Left ventricle myocardium inferior (tissue), 1 donor: Measurements from ENCODE around the gene PRG3. TPM values are rescaled to one million over a fixed set of nuclear protein-coding genes. Genes with fewer than 3 reads are reported as not detected.

Source experiments
- DNase-seq: peaks from one replicate; pipeline ENCODE4 v3.0.0-alpha.2; 2020
- H3K27ac ChIP-seq: fragments of 200-600 bp; replicated peaks from 2 replicates; pipeline ENCODE4 v1.8.0; 2021
- H3K27me3 ChIP-seq: fragments of 200-600 bp; 2 replicates; pipeline ENCODE4 v1.8.0; 2021; ENCODE audit warnings: low read depth
- H3K36me3 ChIP-seq: fragments of 200-600 bp; 2 replicates; pipeline ENCODE4 v1.8.0; 2021
- H3K4me1 ChIP-seq: fragments of 200-600 bp; 2 replicates; pipeline ENCODE4 v1.8.0; 2021
- H3K4me3 ChIP-seq: fragments of 200-600 bp; 2 replicates; pipeline ENCODE4 v1.8.0; 2021; ENCODE audit warnings: mild to moderate bottlenecking, moderate library complexity
- H3K9me3 ChIP-seq: fragments of 200-600 bp; replicated peaks from 2 replicates; pipeline ENCODE4 v1.8.0; 2021
- intact Hi-C: fragments of 100-400 bp; cut with micrococcal nuclease; formaldehyde crosslinking; loops from one replicate; pipeline ENCODE4 v1.11.0; 2022
- total RNA-seq: library from RNA; stranded (reverse); fragmentation: NEBNext Ultra II Directional; extraction: Animal tissue kit (Norgen Biotek cat#: 25700); gene quantifications from one replicate; pipeline ENCODE4 v1.2.1, GENCODE V29; 2021
- TF ChIP-seq, protein P1 (sequence below): fragments of 200-600 bp; IDR thresholded peaks from 2 replicates; pipeline ENCODE4 v1.8.0; 2021; ENCODE audit warnings: antibody characterized with exemption, mild to moderate bottlenecking, borderline replicate concordance
- donor health status: DM: no; HTN: yes; CAD: no; lungs with severe emphysema.

Gene PRG3
- total RNA-seq, 1 donor from 2014 or later: not detected

- Histone ChIP-seq H3K4me3 (no peak overlapping the region), H3K27me3 (no peaks in the 10 kb centered on the region), H3K27ac (peak overlapping the region; percentile 97), H3K36me3 (peaks cover 62% of the 10 kb centered on the region), H3K4me1 (peaks cover 40% of the 10 kb centered on the region), H3K9me3 (no peaks in the 10 kb centered on the region)
- TF ChIP-seq, protein P1, sequence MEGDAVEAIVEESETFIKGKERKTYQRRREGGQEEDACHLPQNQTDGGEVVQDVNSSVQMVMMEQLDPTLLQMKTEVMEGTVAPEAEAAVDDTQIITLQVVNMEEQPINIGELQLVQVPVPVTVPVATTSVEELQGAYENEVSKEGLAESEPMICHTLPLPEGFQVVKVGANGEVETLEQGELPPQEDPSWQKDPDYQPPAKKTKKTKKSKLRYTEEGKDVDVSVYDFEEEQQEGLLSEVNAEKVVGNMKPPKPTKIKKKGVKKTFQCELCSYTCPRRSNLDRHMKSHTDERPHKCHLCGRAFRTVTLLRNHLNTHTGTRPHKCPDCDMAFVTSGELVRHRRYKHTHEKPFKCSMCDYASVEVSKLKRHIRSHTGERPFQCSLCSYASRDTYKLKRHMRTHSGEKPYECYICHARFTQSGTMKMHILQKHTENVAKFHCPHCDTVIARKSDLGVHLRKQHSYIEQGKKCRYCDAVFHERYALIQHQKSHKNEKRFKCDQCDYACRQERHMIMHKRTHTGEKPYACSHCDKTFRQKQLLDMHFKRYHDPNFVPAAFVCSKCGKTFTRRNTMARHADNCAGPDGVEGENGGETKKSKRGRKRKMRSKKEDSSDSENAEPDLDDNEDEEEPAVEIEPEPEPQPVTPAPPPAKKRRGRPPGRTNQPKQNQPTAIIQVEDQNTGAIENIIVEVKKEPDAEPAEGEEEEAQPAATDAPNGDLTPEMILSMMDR: no peak
- intact Hi-C loops: no loop called here
- DNase-seq: no peak
Measured at GRCh38 chr11:57327721-57328120, 53.2 kb downstream of the PRG3 start.

Other genes with a start within 250 kb of the PRG3 start
- 0.16 TPM for gene LRRC55, start 199.2 kb downstream of the PRG3 start, total RNA-seq
- gene APLNR, start 143.9 kb downstream of the PRG3 start, total RNA-seq: 8.5 TPM
- gene TNKS1BP1, start 56.2 kb downstream of the PRG3 start, total RNA-seq: 32.6 TPM
- gene SSRP1, start 45.3 kb downstream of the PRG3 start, total RNA-seq: 34.6 TPM
- gene P2RX3, start 42.8 kb downstream of the PRG3 start, total RNA-seq: 1.4 TPM
- not detected for gene PRG2, start 9.5 kb upstream of the PRG3 start, total RNA-seq
- gene SLC43A3, start 46.0 kb upstream of the PRG3 start, total RNA-seq: 21.0 TPM
- gene RTN4RL2, start 79.4 kb upstream of the PRG3 start, total RNA-seq: 1.3 TPM
- gene SLC43A1, start 134.6 kb upstream of the PRG3 start, total RNA-seq: 4.3 TPM
- gene TIMM10, start 149.6 kb upstream of the PRG3 start, total RNA-seq: 61.0 TPM
- not detected for gene SMTNL1, start 156.4 kb upstream of the PRG3 start, total RNA-seq
- 19.0 TPM for gene UBE2L6, start 186.5 kb upstream of the PRG3 start, total RNA-seq
- 94.6 TPM for gene SERPING1, start 216.5 kb upstream of the PRG3 start, total RNA-seq